Measurements from ENCODE around the gene RASL12.

Gene RASL12

DNA sequence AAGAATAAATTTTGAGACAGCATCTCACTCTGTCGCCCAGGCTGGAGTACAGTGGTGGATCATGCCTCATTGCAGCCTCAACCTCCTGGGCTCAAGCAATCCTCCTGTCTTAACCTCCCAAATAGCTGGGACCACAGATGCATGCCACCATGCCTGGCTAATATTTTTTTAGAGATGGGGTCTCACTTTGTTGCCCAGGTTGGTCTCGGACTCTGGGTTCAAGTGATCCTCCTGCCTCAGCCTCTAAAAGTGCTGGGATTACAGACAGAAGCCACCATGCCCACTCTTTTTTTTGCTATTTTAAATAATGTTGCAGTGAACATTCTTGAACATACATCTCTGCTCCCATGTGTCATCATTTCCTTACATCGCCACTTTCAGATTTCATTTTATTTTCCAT lies 29.4 kb downstream of the RASL12 start:
- DNase-seq (ENCODE audit: low spot score in 2 of 2) = no peak
- Mint-ChIP-seq H3K27ac (ENCODE audit: low read depth) (no peak overlapping the region), H3K9me3 (no peaks in the 10 kb centered on the region), H3K27me3 (no peaks in the 10 kb centered on the region), H3K4me3 (no peak overlapping the region), H3K4me1 (peaks cover 7% of the 10 kb centered on the region), H3K36me3 (ENCODE audit: insufficient read depth) (no peaks in the 10 kb centered on the region)
- no peak for ATAC-seq (replicated peaks; ENCODE audit: extremely low read depth, poor library complexity, severe bottlenecking)

DNA sequence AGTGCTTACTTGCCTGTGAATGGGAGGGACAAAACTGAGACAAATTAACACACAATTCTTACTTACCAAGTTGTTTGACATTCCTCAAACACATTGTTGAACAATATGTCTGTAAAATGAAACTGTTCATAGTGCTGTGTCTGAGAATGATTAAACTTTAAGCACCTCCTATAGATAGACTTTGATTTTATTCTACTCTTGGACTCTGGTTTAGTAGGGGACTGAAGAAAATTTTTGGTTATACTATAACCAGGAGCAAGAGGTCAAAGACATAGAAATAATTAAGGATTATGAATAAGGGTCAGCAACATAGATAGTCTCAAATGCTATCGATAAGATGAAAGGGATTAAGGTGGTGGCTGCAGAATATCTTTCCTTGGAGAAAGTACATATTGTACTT lies 30.5 kb downstream of the RASL12 start:
- ATAC-seq (replicated peaks; ENCODE audit: extremely low read depth, poor library complexity, severe bottlenecking) = no peak
- Mint-ChIP-seq H3K27ac (ENCODE audit: low read depth) (no peak overlapping the region), H3K27me3 (peaks cover 10% of the 10 kb centered on the region), H3K4me3 (no peak overlapping the region), H3K4me1 (peaks cover 12% of the 10 kb centered on the region), H3K36me3 (ENCODE audit: insufficient read depth) (no peaks in the 10 kb centered on the region), H3K9me3 (no peaks in the 10 kb centered on the region)
- DNase-seq (ENCODE audit: low spot score in 2 of 2) = no peak

DNA sequence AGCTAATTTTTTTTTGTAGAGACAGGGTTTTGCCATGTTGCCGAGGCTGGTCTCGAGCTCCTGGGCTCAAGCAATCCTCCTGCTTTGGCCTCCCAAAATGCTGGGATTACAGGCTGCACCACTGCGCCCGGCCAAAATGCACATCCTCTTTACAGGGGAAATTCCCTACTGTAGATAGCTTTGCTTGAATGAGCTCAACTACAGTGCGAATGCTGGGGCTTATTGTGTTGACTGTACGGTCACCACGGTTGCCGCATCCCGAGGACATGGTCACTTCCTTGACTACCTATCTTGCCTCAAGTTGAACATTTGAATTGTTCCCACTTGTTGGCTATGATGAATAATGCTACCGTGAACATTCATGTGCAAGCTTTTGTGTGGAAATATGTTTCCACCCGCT lies 33.1 kb downstream of the RASL12 start:
- Mint-ChIP-seq H3K9me3 (no peaks in the 10 kb centered on the region), H3K27me3 (peaks cover 19% of the 10 kb centered on the region), H3K36me3 (ENCODE audit: insufficient read depth) (no peaks in the 10 kb centered on the region), H3K27ac (ENCODE audit: low read depth) (no peak overlapping the region), H3K4me3 (no peak overlapping the region), H3K4me1 (peaks cover 17% of the 10 kb centered on the region)
- no peak for ATAC-seq (replicated peaks; ENCODE audit: extremely low read depth, poor library complexity, severe bottlenecking)
- DNase-seq (ENCODE audit: low spot score in 2 of 2) = no peak

DNA sequence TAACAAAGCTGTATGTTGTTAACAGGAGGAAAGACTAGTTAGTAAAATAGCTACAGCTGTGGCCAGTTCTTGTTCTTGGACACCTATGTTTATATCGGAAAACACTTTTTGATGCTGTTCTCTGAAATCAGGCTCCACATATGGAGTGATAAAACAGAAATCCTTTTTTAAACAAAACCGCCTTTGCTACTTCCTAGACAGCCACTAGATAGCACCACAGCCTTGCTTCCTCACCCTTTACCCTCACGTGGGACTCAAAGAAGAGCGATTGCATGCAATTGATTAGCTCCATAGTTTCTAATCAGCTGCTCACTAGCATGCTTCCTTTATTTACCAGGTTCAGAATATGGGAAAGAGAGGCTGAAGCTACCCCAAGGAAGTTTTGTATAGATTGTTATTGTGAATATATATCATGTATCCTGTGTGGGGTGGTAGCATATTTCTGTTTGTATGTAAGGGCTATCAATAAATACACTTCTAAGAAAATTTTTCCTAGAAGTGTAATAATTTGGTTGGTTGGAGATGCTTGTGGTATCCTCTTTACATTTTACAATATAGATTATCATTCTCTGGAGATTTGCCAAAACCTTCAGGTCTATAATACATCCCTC lies 34.0 kb downstream of the RASL12 start:
- H3K4me1 Mint-ChIP-seq = peaks cover 18% of the 10 kb centered on the region
- no peak overlapping the region for H3K4me3 Mint-ChIP-seq
- no peaks in the 10 kb centered on the region for H3K36me3 Mint-ChIP-seq (ENCODE audit: insufficient read depth)
- H3K27ac Mint-ChIP-seq (ENCODE audit: low read depth) = no peak overlapping the region
- no peak for DNase-seq (ENCODE audit: low spot score in 2 of 2)
- peaks cover 19% of the 10 kb centered on the region for H3K27me3 Mint-ChIP-seq
- H3K9me3 Mint-ChIP-seq = no peaks in the 10 kb centered on the region
- ATAC-seq (replicated peaks; ENCODE audit: extremely low read depth, poor library complexity, severe bottlenecking) = peak; percentile 47

DNA sequence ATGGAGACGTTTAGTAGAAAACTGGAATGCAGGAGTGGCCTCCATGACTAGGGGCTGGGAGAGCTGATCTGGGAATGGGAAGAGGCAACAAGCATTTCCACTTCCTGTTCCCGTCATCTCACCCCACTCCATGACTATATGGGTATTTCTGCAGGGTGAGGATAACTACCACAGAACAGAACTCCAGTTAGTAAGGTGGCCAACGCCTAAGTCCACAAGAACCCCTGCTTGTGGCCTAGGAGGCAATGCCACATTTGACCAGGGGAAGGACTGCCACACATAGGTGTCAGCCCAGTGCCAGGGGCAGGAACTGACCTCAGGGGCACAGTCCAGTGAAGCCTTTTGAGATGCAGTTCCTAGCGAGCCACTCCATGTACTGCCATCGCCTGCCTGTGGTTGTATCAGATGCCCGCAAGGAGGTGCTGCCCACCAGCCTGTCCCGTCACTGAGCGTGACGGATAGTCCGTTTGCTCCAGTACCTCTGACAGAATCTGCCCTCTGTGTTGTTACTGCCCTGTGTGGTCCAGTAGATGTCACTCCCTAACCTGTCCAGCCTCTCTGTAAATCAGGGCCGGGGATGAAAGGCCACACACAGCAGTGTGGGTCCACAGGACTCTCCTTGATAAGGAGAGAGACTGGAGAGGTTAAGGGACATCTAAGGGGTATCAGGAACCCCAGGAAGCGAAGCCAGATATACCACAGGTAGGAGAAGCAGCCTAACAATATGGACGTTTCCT lies 34.8 kb downstream of the RASL12 start:
- H3K36me3 Mint-ChIP-seq (ENCODE audit: insufficient read depth) = no peaks in the 10 kb centered on the region
- no peaks in the 10 kb centered on the region for H3K9me3 Mint-ChIP-seq
- DNase-seq (ENCODE audit: low spot score in 2 of 2) (no peak), ATAC-seq (replicated peaks; ENCODE audit: extremely low read depth, poor library complexity, severe bottlenecking) (peak; percentile 21)
- no peak overlapping the region for H3K27ac Mint-ChIP-seq (ENCODE audit: low read depth)
- H3K4me3 Mint-ChIP-seq = no peak overlapping the region
- peaks cover 19% of the 10 kb centered on the region for H3K27me3 Mint-ChIP-seq
- H3K4me1 Mint-ChIP-seq = peaks cover 26% of the 10 kb centered on the region

DNA sequence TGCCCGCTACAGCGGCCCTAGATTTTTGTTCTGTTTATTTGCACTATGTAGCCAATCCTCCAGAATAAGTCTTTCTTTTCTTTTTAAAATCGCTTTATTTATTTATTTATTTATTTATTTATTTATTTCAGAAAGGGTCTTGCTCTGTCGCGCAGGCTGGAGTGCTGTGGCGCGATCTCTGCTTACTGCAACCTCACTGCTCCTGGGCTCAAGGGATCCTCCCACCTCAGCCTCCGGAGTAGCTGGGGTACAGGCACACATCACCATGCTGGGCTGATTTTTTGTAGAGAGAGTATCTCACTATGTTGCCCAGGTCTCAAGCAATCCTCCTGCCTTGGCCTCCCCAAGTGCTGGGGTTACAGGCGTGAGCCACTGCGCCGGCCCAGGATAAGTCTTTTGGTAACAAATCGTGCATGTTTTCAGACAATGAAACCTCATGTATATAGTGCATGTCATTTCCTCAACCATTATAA lies 38.0 kb downstream of the RASL12 start:
- H3K36me3 Mint-ChIP-seq (ENCODE audit: insufficient read depth) = peaks cover 8% of the 10 kb centered on the region
- peaks cover 19% of the 10 kb centered on the region for H3K27me3 Mint-ChIP-seq
- H3K4me3 Mint-ChIP-seq = peak overlapping the region; percentile 87
- no peak overlapping the region for H3K27ac Mint-ChIP-seq (ENCODE audit: low read depth)
- DNase-seq (ENCODE audit: low spot score in 2 of 2) (no peak), ATAC-seq (replicated peaks; ENCODE audit: extremely low read depth, poor library complexity, severe bottlenecking) (no peak)
- H3K9me3 Mint-ChIP-seq = no peaks in the 10 kb centered on the region
- H3K4me1 Mint-ChIP-seq = peaks cover 30% of the 10 kb centered on the region

DNA sequence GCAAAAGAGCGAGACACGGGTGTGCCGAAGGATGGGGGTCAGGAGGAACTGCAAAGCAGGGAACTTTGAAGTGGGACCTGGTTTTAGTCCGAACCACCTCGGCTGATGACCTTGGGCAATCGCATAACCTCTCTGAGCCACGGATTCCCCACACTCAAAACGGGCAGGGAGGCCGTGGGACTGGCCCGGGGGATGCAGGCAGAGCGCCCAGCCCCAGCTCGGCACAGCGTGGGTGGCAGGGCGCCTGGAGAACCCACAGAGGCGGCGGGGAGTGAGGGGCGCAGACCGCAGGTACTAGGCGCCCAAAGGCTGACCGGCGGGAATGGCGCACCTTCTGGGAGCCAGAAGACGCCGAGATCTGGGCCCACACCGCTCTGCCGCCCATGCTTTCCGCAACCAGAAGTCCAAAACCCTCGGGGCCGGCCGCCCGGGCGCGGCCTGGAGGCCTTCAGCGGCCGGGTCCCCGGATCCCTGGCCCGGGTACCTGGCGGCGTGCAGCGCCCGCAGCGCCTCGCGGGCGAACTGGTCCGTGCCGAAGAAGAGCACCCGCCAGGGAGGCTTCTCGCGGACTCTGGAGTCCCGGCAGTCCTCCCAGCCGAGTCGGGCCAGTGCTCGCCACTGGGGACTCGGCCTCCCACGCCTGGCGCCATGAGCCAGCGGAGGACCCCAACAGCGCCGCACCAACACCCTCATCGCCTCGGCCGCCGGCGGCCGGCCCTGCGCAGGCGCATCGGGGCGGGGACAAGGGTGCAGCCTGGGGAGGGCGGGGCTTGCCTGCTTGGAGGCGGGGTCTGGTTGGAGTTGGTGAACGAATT lies 38.7 kb downstream of the RASL12 start, which contains the start of gene MTFMT:
Gene MTFMT, minus strand, starts transcription at position 719 of the 815 bp plus-strand sequence. Its CDS starts 26 bp downstream, at position 693.
- ATAC-seq (replicated peaks; ENCODE audit: extremely low read depth, poor library complexity, severe bottlenecking) = peak; percentile 90
- Mint-ChIP-seq H3K27ac (ENCODE audit: low read depth) (peak within 1 kb of the TSS; percentile 80), H3K4me1 (peaks cover 30% of the 10 kb centered on the region), H3K36me3 (ENCODE audit: insufficient read depth) (peaks cover 13% of the 10 kb centered on the region), H3K27me3 (peaks cover 19% of the 10 kb centered on the region), H3K4me3 (peak within 1 kb of the TSS; percentile 87), H3K9me3 (no peaks in the 10 kb centered on the region)
- DNase-seq (ENCODE audit: low spot score in 2 of 2) = peak; percentile 83 to 89

DNA sequence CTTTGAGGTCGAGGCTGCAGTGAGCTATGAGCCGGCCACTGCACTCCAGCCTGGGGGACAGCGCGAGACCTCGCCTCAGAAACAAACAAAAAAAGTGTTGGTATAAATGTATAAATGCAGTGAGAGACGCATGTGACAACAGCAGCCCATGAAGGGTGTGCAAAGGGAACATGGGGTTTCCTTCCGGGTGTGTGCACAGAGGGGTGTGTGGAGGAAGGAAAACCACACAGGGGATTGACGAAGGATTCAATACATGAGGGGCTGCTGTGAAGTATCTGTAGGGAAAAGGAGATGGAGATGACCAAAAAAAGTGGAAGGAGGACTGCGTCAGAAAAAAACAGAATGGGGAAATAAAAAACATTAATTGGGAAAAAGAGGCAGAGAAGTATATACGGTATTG lies 39.5 kb downstream of the RASL12 start:
- Mint-ChIP-seq H3K27me3 (peaks cover 19% of the 10 kb centered on the region), H3K4me1 (peaks cover 22% of the 10 kb centered on the region), H3K4me3 (peak overlapping the region; percentile 87), H3K27ac (ENCODE audit: low read depth) (peak overlapping the region; percentile 80), H3K9me3 (no peaks in the 10 kb centered on the region), H3K36me3 (ENCODE audit: insufficient read depth) (peaks cover 20% of the 10 kb centered on the region)
- DNase-seq (ENCODE audit: low spot score in 2 of 2) (no peak), ATAC-seq (replicated peaks; ENCODE audit: extremely low read depth, poor library complexity, severe bottlenecking) (no peak)

DNA sequence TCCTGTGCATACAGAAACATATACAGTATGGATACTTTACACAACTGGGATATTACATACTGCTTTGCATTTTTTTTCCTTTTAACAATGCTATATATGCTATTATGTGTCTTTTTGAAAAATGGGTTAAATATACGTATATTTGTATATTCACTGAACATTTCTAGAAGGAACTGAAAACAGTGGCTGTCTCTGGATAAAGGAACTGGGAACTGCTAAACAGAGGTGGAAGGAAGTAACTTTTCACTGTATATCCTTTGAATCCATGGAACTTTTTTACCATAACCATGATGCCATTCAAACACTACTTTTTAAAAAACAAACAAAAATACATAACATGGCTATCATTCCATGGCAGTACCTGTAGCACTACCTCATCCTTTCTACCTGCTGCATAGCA lies 40.2 kb downstream of the RASL12 start:
- no peak for DNase-seq (ENCODE audit: low spot score in 2 of 2)
- H3K36me3 Mint-ChIP-seq (ENCODE audit: insufficient read depth) = peaks cover 23% of the 10 kb centered on the region
- H3K27ac Mint-ChIP-seq (ENCODE audit: low read depth) = no peak overlapping the region
- peaks cover 12% of the 10 kb centered on the region for H3K27me3 Mint-ChIP-seq
- no peaks in the 10 kb centered on the region for H3K9me3 Mint-ChIP-seq
- H3K4me3 Mint-ChIP-seq = peak overlapping the region; percentile 87
- no peak for ATAC-seq (replicated peaks; ENCODE audit: extremely low read depth, poor library complexity, severe bottlenecking)
- peaks cover 18% of the 10 kb centered on the region for H3K4me1 Mint-ChIP-seq

DNA sequence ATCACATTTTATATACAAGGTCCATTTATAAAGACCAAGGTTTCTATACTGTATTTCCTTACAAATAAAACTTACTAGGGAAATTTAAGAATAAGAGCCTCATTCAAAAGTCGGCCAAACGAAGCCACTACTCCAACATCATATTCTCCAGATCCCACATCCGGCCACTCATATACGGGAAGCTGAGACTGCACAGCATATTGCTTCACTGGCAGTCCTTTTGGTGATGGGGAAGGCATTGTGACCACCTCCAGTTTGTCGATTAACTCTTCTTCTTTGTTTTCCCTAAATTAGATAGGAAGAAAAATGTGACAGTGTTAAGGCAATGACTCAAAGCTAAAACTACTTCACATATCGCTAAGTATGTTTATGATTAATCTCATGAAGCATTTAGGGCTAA lies 41.0 kb downstream of the RASL12 start:
- DNase-seq (ENCODE audit: low spot score in 2 of 2) = no peak
- Mint-ChIP-seq H3K4me3 (no peak overlapping the region), H3K27me3 (peaks cover 4% of the 10 kb centered on the region), H3K36me3 (ENCODE audit: insufficient read depth) (peaks cover 25% of the 10 kb centered on the region), H3K9me3 (no peaks in the 10 kb centered on the region), H3K4me1 (peaks cover 18% of the 10 kb centered on the region), H3K27ac (ENCODE audit: low read depth) (no peak overlapping the region)
- no peak for ATAC-seq (replicated peaks; ENCODE audit: extremely low read depth, poor library complexity, severe bottlenecking)

DNA sequence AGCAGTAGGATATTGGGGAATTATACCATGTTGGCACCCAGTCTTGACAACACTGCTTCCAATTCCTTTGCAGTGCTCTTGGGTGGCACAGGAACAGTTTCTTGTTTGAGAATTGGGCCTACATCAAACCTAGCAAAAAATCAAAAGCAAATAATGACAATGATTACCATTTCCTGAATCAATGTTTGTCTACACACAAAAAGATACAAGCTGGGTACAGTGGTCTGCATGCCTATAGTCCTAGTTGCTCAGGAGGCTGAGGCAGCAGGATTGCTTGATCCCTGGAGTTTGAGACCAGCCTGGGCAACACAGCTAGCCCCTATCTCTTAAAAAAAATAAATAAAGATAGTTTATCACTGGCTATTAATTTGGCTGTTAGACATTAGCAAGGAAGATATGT lies 46.3 kb downstream of the RASL12 start:
- Mint-ChIP-seq H3K36me3 (ENCODE audit: insufficient read depth) (peaks cover 54% of the 10 kb centered on the region), H3K4me1 (no peaks in the 10 kb centered on the region), H3K4me3 (no peak overlapping the region), H3K9me3 (no peaks in the 10 kb centered on the region), H3K27ac (ENCODE audit: low read depth) (no peak overlapping the region), H3K27me3 (no peaks in the 10 kb centered on the region)
- ATAC-seq (replicated peaks; ENCODE audit: extremely low read depth, poor library complexity, severe bottlenecking) = no peak
- DNase-seq (ENCODE audit: low spot score in 2 of 2) = no peak

DNA sequence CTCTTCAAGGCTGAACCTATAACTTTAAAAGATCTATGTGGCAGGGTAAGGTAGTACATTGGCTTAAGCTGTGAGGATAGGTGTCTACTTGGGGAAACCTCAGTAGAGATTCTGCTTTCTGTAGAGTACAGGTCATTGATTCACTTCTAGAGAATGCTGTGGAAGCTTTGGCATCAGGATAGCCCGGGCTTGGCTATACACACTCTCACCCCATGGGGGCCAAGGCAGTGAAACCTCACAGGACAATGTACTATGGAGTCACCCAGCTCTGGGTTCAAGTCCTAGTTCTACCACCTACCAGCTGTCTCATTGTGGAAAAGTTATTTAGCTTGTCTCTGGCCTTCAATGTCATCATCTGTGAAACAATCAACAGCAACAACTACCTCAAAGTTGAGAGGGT lies 47.4 kb downstream of the RASL12 start:
- Mint-ChIP-seq H3K27me3 (no peaks in the 10 kb centered on the region), H3K4me3 (no peak overlapping the region), H3K9me3 (no peaks in the 10 kb centered on the region), H3K27ac (ENCODE audit: low read depth) (no peak overlapping the region), H3K36me3 (ENCODE audit: insufficient read depth) (peaks cover 56% of the 10 kb centered on the region), H3K4me1 (no peaks in the 10 kb centered on the region)
- DNase-seq (ENCODE audit: low spot score in 2 of 2) = no peak
- ATAC-seq (replicated peaks; ENCODE audit: extremely low read depth, poor library complexity, severe bottlenecking) = no peak

All from central memory CD8-positive, alpha-beta T cell (primary cell).